SJCRH30 (cell line): ENCODE data around the gene PITRM1. TPM values are rescaled to one million over a fixed set of nuclear protein-coding genes. Genes with fewer than 3 reads are reported as not detected.
"Not testable (repeated sequence)": the region's sequence is repeated elsewhere in the genome, so short reads cannot be mapped to it uniquely, and the experiment has no call there.

ENCODE experiments used
- DNase-seq, 2 experiments: peaks; one replicate each; pipeline ENCODE4 v3.0.0-alpha.2; 2015 to 2020
- H3K27ac ChIP-seq: fragments of 250-450 bp; sonication (Bioruptor Pico); 2 replicates; pipeline ENCODE4 v1.5.1; 2020; ENCODE audit warnings: mild to moderate bottlenecking, moderate library complexity
- H3K27me3 ChIP-seq: fragments of 250-450 bp; sonication (Bioruptor Pico); 2 replicates; pipeline ENCODE4 v1.5.1; 2020; ENCODE audit warnings: mild to moderate bottlenecking, moderate library complexity
- H3K36me3 ChIP-seq: fragments of 250-450 bp; sonication (Bioruptor Pico); 2 replicates; pipeline ENCODE4 v1.5.1; 2020; ENCODE audit warnings: mild to moderate bottlenecking, moderate library complexity
- H3K4me1 ChIP-seq: fragments of 250-450 bp; sonication (Bioruptor Pico); 2 replicates; pipeline ENCODE4 v1.5.1; 2020; ENCODE audit warnings: mild to moderate bottlenecking, moderate library complexity
- H3K4me3 ChIP-seq: fragments of 250-450 bp; sonication (Bioruptor Pico); 2 replicates; pipeline ENCODE4 v1.5.1; 2020; ENCODE audit warnings: mild to moderate bottlenecking, moderate library complexity
- H3K9me3 ChIP-seq: fragments of 250-450 bp; sonication (Bioruptor Pico); replicated peaks from 2 replicates; pipeline ENCODE4 v1.5.1; 2020; ENCODE audit warnings: mild to moderate bottlenecking, moderate library complexity
- total RNA-seq: library from RNA; depleted of rRNA; stranded (reverse); fragments of >200 nt; shearing (Covaris generic); gene quantifications from 2 replicates; pipeline ENCODE4 v1.2.3, GENCODE V29; 2014; rRNA removed

Gene PITRM1, protein sequence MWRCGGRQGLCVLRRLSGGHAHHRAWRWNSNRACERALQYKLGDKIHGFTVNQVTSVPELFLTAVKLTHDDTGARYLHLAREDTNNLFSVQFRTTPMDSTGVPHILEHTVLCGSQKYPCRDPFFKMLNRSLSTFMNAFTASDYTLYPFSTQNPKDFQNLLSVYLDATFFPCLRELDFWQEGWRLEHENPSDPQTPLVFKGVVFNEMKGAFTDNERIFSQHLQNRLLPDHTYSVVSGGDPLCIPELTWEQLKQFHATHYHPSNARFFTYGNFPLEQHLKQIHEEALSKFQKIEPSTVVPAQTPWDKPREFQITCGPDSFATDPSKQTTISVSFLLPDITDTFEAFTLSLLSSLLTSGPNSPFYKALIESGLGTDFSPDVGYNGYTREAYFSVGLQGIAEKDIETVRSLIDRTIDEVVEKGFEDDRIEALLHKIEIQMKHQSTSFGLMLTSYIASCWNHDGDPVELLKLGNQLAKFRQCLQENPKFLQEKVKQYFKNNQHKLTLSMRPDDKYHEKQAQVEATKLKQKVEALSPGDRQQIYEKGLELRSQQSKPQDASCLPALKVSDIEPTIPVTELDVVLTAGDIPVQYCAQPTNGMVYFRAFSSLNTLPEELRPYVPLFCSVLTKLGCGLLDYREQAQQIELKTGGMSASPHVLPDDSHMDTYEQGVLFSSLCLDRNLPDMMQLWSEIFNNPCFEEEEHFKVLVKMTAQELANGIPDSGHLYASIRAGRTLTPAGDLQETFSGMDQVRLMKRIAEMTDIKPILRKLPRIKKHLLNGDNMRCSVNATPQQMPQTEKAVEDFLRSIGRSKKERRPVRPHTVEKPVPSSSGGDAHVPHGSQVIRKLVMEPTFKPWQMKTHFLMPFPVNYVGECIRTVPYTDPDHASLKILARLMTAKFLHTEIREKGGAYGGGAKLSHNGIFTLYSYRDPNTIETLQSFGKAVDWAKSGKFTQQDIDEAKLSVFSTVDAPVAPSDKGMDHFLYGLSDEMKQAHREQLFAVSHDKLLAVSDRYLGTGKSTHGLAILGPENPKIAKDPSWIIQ
- total RNA-seq: 43.0 and 51.4 TPM in 2 replicates

DNA sequence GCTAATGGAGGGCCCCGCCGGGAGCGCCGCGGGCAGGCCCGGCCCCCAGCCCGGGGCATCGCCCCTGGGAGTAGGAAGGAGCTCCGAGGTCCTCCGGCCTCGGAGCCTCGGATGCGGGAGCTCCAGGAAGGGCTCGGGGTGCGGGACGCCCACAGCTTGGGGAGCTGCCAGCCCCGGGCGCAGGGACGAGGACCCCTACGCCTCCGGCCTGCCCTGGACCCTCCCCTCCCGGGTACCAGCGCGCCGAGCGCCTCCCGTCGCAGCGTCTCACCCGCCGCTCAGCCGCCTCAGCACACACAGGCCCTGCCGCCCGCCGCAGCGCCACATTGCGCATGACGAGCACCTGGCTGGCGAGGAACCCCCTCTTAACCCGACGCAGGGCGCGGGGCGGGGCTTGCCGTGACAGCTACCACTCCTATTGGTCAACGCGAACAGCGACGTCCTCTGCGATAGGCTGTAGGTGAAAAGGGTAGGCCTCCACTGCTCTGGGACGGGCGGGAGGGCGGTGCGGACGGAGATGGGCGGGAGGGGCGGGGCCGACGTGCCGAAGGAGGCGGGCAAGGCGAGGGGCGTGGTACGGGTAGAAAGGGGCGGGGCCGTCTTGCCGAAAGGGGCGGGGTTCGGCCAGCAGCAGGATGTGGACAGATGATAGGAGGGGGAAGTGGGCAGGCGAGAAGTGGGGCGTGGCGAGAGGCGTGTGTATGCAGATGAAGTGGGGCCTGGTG is at the start of gene PITRM1:
PITRM1 (minus strand) TSS at position 337 of the 725 bp plus-strand sequence; CDS start at position 327, 10 bp downstream.
- Histone ChIP-seq H3K27ac (peak within 1 kb of the TSS; percentile 79), H3K4me1 (peaks cover 13% of the 10 kb centered on the region; the same call in 1 of the 2 replicates)

DNA sequence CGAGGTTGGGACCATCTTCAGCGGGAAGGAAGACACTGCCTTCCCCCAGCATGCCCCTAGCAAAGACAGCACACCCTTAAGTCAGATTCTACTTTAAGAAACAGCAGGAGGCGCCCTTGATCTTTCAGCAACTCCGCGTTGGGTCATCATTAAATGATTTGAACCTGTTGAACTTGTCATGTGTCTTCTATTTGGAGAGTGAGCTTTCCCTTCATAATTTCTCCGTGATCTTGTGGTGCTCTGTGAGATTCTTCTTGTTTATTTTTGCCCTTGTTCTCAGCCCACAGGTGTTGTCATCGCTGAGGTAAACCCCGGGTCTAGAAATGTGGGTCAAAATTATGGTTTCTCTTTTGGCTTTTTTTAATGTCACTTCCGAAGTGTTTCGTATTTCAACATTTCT is 49.5 kb upstream of the PITRM1 start:
- H3K27ac ChIP-seq: no peak overlapping the region
- H3K36me3 ChIP-seq: no peaks in the 10 kb centered on the region
- no peaks in the 10 kb centered on the region for H3K27me3 ChIP-seq
- peak in 1 of 2 experiments; percentile 22 for DNase-seq
- H3K4me3 ChIP-seq: no peak overlapping the region
- peaks cover 1% of the 10 kb centered on the region; the same call in 1 of the 2 replicates for H3K4me1 ChIP-seq
- no peaks in the 10 kb centered on the region for H3K9me3 ChIP-seq

More for the DNA sequence above, at the start of gene PITRM1:
- no peaks in the 10 kb centered on the region for H3K27me3 ChIP-seq
- peak; percentile 96 for DNase-seq
- H3K9me3 ChIP-seq: no peaks in the 10 kb centered on the region
- H3K36me3 ChIP-seq: peaks cover 9% of the 10 kb centered on the region
- H3K4me3 ChIP-seq: peak within 1 kb of the TSS; percentile 93

DNA sequence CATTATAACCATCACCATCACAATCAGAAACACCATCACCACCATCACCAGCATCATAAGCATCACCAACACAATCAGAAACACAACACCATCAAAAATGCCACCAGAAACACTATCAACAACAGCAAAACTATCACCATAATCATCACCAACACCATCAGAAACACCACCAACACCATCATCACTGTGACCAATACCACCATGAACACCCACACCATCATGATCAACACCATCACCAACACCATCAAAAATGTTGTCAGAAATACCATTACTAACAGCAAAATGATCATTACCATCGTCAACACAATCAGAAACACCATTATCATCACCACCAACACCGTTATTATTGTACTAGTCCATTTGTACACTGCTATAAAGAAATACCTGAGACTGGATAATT is 49.0 kb upstream of the PITRM1 start:
- H3K36me3 ChIP-seq, DNase-seq, H3K27ac ChIP-seq, H3K4me1 ChIP-seq, H3K27me3 ChIP-seq, H3K9me3 ChIP-seq, H3K4me3 ChIP-seq: not testable (repeated sequence)

DNA sequence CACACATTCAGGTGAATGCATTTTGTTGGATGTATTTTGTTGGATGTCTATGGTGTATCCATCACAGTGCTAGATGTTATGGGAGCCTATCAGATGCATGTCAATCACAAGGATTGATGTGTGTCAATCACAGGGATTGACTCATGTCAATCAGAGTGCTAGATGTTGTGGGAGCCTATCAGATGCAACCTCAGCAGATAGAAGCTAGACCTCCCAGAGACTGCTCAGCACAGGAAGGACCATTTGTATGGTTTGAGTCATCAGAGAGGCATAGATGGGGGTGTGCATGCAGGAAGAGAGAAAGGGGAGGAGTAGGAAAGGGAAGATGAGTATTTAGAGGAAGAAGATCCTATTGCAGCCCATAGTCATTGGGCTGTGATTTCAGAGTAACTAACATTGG is 48.3 kb upstream of the PITRM1 start:
- DNase-seq: no peak

DNA sequence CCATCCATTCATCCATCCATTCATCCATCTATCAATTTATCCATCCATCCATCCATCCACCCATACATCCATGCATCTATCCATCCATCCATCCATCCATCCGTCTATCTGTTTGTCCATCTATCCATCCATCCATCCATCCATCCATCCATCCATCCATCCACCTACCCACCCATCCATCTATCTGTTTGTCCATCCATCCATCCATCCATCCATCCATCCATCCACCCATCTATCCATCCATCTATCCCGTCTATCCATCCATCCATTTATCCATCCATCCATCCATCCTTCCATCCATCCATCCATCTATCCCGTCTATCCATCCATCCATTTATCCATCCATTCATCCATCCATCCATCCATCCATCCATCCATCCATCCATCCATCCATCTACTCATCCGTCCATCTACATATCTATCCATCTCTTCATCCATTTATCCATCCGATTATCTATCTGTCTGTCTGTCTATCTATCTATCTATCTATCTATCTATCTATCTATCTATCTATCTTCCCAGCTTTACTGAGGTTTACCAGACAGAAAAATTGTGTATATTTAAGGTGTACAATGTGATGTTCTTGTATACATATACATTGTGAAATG is 46.5 kb upstream of the PITRM1 start:
- not testable (repeated sequence) for H3K27me3 ChIP-seq, H3K4me3 ChIP-seq, H3K4me1 ChIP-seq, H3K27ac ChIP-seq, H3K36me3 ChIP-seq, DNase-seq, H3K9me3 ChIP-seq

More for the DNA sequence above, 48.3 kb upstream of the PITRM1 start:
- Histone ChIP-seq H3K27me3 (no peaks in the 10 kb centered on the region), H3K4me3 (no peak overlapping the region), H3K4me1 (no peaks in the 10 kb centered on the region), H3K36me3 (no peaks in the 10 kb centered on the region), H3K9me3 (no peaks in the 10 kb centered on the region), H3K27ac (no peak overlapping the region)

DNA sequence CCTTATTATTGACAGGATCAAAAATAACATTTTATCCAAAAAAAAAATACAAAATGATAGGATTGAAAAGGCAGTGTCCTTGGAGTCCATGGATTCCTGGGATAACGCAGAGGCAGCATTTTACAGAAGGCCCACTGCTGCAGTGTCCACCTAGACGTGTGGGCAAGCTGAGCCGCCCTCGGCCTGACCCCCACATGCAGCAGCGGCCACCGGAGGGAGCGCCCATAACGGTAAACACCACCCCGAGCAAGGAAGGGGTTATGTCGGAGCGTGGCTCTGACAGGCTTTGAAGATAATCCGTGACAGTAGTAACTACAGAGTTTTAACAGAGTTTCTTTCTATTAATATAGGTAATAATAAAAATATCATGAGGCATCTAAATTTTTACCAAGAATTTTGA is 45.3 kb upstream of the PITRM1 start:
- Histone ChIP-seq H3K4me3 (no peak overlapping the region), H3K9me3 (no peaks in the 10 kb centered on the region), H3K27me3 (no peaks in the 10 kb centered on the region), H3K4me1 (no peaks in the 10 kb centered on the region), H3K36me3 (no peaks in the 10 kb centered on the region), H3K27ac (no peak overlapping the region)
- DNase-seq: no peak

DNA sequence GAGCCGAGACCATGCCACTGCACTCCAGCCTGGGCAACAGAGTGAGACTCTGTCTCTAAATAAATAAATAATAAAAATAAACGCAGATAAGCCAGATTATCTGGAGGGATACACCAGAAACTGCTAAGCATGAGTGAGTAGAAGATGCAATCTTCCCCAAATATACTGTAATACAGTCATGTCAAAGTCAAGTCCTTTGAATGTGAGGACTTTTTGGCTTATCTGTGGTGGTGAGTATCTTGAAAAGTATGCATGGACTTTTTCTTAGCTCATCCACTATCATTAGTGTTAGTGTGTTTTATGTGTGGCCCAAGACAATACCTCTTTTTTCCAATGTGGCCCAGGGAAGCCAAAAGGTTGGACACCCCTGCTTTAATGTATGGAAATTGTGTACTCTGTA is 44.7 kb upstream of the PITRM1 start:
- Histone ChIP-seq H3K4me3 (no peak overlapping the region), H3K4me1 (no peaks in the 10 kb centered on the region), H3K27ac (no peak overlapping the region), H3K27me3 (no peaks in the 10 kb centered on the region), H3K36me3 (no peaks in the 10 kb centered on the region), H3K9me3 (no peaks in the 10 kb centered on the region)
- no peak for DNase-seq

DNA sequence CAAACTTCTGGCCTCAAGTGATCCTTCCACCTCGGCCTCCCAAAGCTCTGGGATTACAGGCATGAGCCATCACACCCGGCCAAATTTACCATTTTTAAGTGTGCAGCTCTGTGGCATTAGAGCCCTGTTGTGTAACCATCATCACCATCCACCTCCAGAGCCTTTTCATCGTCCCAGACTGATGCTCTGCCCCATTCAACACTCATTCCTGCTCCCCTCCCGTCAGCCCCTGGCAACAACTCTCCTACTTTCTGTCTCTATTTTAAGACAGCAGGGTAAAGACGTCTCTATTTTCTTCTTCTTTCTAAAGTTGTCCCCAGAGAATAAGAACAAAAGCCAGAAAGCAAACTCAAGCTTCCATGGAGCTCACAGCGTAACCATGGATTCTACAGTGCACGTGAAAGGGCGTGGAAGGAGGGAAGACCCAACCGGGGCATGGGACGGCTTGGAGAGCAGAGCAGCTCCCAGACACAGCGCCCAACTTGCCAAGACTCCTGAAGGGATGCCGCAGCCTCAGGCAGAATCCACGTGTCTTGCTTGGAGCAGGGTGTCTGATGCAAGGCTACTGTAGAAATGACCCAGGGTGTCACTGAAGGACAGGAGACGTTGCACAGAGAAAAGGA is 42.7 kb upstream of the PITRM1 start:
- H3K4me3 ChIP-seq: no peak overlapping the region

DNA sequence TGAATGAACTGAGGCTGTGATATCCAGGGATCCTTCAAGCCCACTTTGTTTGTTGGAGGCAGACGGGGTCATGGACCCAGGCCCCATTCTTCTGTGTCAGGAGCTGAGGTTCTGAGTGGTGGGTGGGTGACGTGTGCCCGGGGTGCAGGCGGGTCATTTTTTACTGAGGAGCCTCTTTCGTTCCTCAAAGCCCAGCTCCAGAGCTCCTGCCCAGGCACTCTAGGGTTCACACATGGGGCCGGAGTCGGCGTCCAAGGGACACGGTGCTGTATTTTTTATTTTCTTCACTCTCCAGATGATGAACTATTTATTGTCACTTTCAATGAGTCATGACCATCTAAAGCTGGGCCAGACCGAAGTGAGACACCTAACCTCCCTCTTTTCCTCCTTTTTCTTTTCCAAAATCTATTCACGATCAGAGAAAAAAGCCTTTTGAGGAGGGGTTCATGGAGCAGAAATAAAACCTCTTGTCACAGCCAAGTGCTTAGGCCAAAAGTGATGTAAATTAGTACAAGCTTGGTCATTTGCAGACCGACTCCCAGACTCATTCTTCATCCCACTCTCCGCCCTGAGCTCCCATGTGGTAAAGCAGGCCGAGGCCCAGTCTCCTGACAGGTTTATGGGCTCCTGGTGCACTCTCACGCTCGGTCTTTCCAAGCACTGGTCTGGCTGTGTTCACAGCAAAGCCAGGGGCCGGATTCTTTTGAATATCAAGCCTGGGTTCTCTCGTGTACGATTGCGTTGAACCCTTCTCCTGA is 41.4 kb upstream of the PITRM1 start:
- H3K27ac ChIP-seq: no peak overlapping the region
- H3K4me1 ChIP-seq: no peaks in the 10 kb centered on the region
- no peaks in the 10 kb centered on the region for H3K36me3 ChIP-seq
- no peak for DNase-seq
- no peak overlapping the region for H3K4me3 ChIP-seq
- H3K9me3 ChIP-seq: no peaks in the 10 kb centered on the region
- H3K27me3 ChIP-seq: no peaks in the 10 kb centered on the region

More for the DNA sequence above, 42.7 kb upstream of the PITRM1 start:
- Histone ChIP-seq H3K9me3 (no peaks in the 10 kb centered on the region), H3K27ac (no peak overlapping the region), H3K36me3 (no peaks in the 10 kb centered on the region), H3K4me1 (no peaks in the 10 kb centered on the region), H3K27me3 (no peaks in the 10 kb centered on the region)
- no peak for DNase-seq

DNA sequence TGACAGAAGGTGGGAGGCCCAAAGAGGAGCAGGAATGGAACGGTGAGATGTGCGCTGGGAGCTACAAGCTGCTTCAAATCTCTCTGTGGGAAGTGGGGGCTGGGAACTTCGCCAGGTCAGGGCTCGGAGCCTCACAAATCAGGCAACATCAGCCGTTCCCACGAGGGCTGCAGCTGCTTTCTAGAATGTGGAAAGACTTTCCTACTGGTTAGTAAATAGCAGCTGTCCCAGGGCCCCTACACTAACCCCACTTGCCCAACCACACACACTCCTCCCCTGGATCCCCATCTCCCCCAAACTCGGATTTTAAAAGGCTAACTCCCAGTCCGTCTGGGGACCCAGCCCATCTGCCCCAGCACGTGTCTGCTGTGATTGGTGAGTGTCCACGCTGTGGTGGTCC is 40.6 kb upstream of the PITRM1 start:
- no peaks in the 10 kb centered on the region for H3K36me3 ChIP-seq
- no peaks in the 10 kb centered on the region for H3K4me1 ChIP-seq
- no peaks in the 10 kb centered on the region for H3K27me3 ChIP-seq
- DNase-seq: peak; percentile 42 to 53
- no peaks in the 10 kb centered on the region for H3K9me3 ChIP-seq
- H3K27ac ChIP-seq: no peak overlapping the region
- H3K4me3 ChIP-seq: no peak overlapping the region

DNA sequence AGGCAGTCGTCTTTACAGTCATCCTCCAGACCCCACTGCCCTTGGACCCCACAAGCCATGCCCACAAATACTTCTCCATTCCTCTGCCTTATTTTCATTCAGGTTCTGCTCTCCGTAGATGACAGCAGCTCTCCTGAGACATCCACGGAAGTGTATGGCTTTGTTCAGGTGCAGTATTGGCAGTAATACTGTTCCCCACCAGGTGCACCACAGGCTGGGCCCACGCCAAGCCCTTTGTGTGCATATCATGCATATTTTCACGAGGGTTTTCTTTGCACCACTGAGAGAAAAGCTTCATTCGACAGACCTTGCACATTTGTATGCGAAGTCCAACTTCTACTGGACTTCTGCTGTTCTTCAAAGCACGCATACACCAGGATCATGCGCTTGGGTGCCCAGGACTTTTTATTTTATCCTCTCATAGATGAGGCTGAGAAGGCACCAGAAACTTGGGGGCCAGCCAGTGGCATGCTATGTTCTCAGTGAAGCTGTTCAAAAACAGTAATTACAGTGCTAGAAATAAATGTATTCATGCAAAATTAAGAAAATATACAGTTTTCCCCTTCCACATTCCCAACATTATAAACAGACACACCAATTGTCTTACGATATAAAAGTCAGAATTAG is 37.8 kb upstream of the PITRM1 start:
- no peak for DNase-seq
- no peak overlapping the region for H3K27ac ChIP-seq
- no peaks in the 10 kb centered on the region for H3K4me1 ChIP-seq
- no peak overlapping the region for H3K4me3 ChIP-seq
- no peaks in the 10 kb centered on the region for H3K9me3 ChIP-seq
- H3K27me3 ChIP-seq: no peaks in the 10 kb centered on the region
- no peaks in the 10 kb centered on the region for H3K36me3 ChIP-seq

DNA sequence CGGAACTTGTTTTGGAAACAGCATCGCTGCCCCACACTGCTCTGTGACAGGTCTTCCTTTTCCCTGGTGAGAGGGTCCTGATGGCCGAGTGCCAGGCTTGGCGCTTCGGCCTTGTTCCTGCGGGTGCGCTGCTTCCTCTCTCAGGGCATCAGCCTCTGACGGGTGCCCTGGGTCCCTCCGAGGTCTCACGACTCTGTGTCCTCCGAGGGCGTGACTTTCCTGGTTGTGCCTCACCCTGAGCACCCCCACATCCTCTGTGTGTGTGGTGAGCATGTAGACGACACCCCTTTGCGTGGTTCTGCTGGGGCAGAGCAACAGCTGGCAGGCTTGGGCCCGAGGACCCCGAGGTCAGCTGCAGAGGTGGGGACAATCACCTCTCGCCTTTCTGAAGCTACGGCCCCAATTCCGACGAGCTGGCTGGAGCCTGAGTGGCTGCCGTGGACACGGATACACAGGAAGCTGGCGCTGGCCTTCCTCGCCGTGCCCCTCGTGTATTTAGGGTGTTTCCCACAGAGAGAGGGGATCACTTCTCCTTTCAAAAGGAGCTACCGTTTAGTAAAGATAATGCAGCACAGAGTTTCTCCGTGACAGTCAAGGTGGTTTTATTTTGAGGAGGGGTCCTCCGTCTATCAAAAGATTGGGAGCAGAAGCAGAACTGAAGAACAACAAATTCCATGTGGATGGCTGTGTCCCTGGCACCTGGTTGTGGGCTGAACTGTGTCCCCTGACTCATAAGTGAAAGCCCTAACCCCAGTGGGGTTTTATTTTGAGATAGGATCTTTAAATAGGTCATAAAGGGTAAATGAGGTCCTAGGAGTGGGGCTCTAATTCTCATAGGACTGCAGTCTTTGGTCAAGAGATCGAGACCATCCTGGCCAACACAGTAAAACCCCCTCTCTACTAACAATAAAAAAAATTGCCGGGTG is 36.2 kb upstream of the PITRM1 start:
- no peaks in the 10 kb centered on the region for H3K27me3 ChIP-seq
- no peak overlapping the region for H3K4me3 ChIP-seq
- H3K4me1 ChIP-seq: no peaks in the 10 kb centered on the region
- H3K9me3 ChIP-seq: no peaks in the 10 kb centered on the region
- no peaks in the 10 kb centered on the region for H3K36me3 ChIP-seq
- DNase-seq: no peak
- no peak overlapping the region for H3K27ac ChIP-seq
